CMK (cell line): Measurements from ENCODE around the gene PTBP2.
"Not testable (repeated sequence)": the region's sequence is repeated elsewhere in the genome, so short reads cannot be mapped to it uniquely, and the experiment has no call there.

Source experiments
- DNase-seq: peaks from one replicate; pipeline ENCODE4 v3.0.0-alpha.2; 2010; ENCODE audit warnings: low read depth

The PTBP2 gene

GRCh38 chr1:96730574-96731298, 9.2 kb downstream of the PTBP2 start:
- DNase-seq, result no peak

GRCh38 chr1:96741335-96741734, 19.8 kb downstream of the PTBP2 start:
- no peak for DNase-seq

GRCh38 chr1:96746440-96747420, 25.1 kb downstream of the PTBP2 start:
- no peak for DNase-seq

- no peak for DNase-seq
Measured at GRCh38 chr1:96747565-96747964, 26.0 kb downstream of the PTBP2 start.

- no peak for DNase-seq
Measured at GRCh38 chr1:96748078-96748477, 26.5 kb downstream of the PTBP2 start.

GRCh38 chr1:96749618-96750017, 28.0 kb downstream of the PTBP2 start:
- DNase-seq, result no peak

GRCh38 chr1:96752394-96752793, 30.8 kb downstream of the PTBP2 start:
- DNase-seq, result no peak

- DNase-seq, result no peak
Measured at GRCh38 chr1:96756789-96757188, 35.2 kb downstream of the PTBP2 start.

GRCh38 chr1:96762586-96762985, 41.0 kb downstream of the PTBP2 start:
- not testable (repeated sequence) for DNase-seq

- no peak for DNase-seq
Measured at GRCh38 chr1:96763514-96763913, 41.9 kb downstream of the PTBP2 start.

- no peak for DNase-seq
Measured at GRCh38 chr1:96764469-96764868, 42.9 kb downstream of the PTBP2 start.

GRCh38 chr1:96771847-96772246, 50.3 kb downstream of the PTBP2 start:
- no peak for DNase-seq

- DNase-seq, result no peak
Measured at GRCh38 chr1:96772349-96772748, 50.8 kb downstream of the PTBP2 start.

GRCh38 chr1:96772972-96773371, 51.4 kb downstream of the PTBP2 start:
- no peak for DNase-seq

- no peak for DNase-seq
Measured at GRCh38 chr1:96782206-96782605, 60.6 kb downstream of the PTBP2 start.

- DNase-seq, result no peak
Measured at GRCh38 chr1:96782856-96783255, 61.3 kb downstream of the PTBP2 start.

GRCh38 chr1:96790599-96790998, 69.0 kb downstream of the PTBP2 start:
- no peak for DNase-seq

- DNase-seq, result no peak
Measured at GRCh38 chr1:96792220-96792619, 70.6 kb downstream of the PTBP2 start.

- not testable (repeated sequence) for DNase-seq
Measured at GRCh38 chr1:96801696-96802095, 80.1 kb downstream of the PTBP2 start.

GRCh38 chr1:96804648-96805047, 83.1 kb downstream of the PTBP2 start:
- DNase-seq, result no peak

- DNase-seq, result no peak
Measured at GRCh38 chr1:96808191-96808590, 86.6 kb downstream of the PTBP2 start.

- DNase-seq, result no peak
Measured at GRCh38 chr1:96815914-96816313, 94.3 kb downstream of the PTBP2 start.

- no peak for DNase-seq
Measured at GRCh38 chr1:96820107-96820506, 98.5 kb downstream of the PTBP2 start.
